Activated T-cell treated with anti-CD3 and anti-CD28 coated beads, Interleukin-2, amount 50 U/mL, for 72 hours (primary cell): Measurements from ENCODE around the gene ATP9A. TPM values are rescaled to one million over a fixed set of nuclear protein-coding genes. Genes with fewer than 3 reads are reported as not detected.

ENCODE experiments used
- ATAC-seq, 2 donors: fragments of 150-1000 bp; cut with Tn5 transposase; replicated peaks in 1 of 2; 2 replicates each; pipeline ENCODE4 v1.10.0; 2021; ENCODE audit warnings: moderate library complexity in 2 of 2, mild to moderate bottlenecking in 1 of 2
- DNase-seq, 2 donors: peaks; one replicate each; pipeline ENCODE4 v3.0.0; 2021 to 2022; ENCODE audit warnings: mixed read lengths in 1 of 2
- H3K27ac Mint-ChIP-seq: one replicate; pipeline ENCODE4 v1.8.0; 2022; ENCODE audit warnings: mild to moderate bottlenecking, moderate library complexity, mixed read lengths
- H3K27me3 Mint-ChIP-seq: one replicate; pipeline ENCODE4 v1.8.0; 2022; ENCODE audit warnings: low read depth, mixed read lengths
- H3K36me3 Mint-ChIP-seq, 2 donors: one replicate each; pipeline ENCODE4 v1.8.0; 2022; ENCODE audit warnings: mixed read lengths in 2 of 2, mild to moderate bottlenecking in 1 of 2; ENCODE audit not compliant: insufficient read depth in 2 of 2
- H3K4me1 Mint-ChIP-seq: one replicate; pipeline ENCODE4 v1.8.0; 2022; ENCODE audit warnings: low read depth, mixed read lengths
- H3K4me3 Mint-ChIP-seq, 2 donors: one replicate each; pipeline ENCODE4 v1.8.0; 2022; ENCODE audit warnings: mild to moderate bottlenecking in 2 of 2, mixed read lengths in 2 of 2, moderate library complexity in 2 of 2
- H3K9me3 Mint-ChIP-seq, 2 donors: one replicate each; pipeline ENCODE4 v1.8.0; 2022; ENCODE audit warnings: mixed read lengths in 2 of 2
- total RNA-seq, 2 donors: library from RNA; stranded (reverse); gene quantifications; one replicate each; pipeline ENCODE4 v1.2.3, GENCODE V29; 2022

ATP9A gene
- total RNA-seq, 2 donors from 2014 or later, result 1.3 to 3.8 TPM

DNA sequence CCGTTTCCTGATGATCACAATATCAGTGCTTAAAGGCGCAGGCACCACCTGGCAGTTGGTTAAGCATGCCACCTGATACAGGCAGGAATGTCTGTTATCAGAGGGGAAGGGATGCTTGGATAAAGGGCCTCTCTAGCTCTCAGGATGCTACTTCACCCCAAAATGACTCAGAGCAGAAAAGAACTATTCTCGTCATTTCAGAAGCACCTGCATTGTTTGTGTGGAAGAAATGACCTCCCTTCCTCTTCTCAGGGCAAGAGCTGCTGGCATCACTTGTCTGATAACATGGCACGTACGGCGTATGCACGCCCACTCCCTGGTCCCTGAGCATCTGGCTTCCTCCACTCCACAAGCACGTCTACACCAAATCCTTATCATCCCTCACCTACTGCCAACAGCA lies 47.3 kb downstream of the ATP9A start:
- Mint-ChIP-seq H3K36me3 (no peaks in the 10 kb centered on the region), H3K4me3 (peak overlapping the region in 1 of 2 donors; percentile 21), H3K4me1 (peaks cover 6% of the 10 kb centered on the region), H3K27ac (no peak overlapping the region), H3K27me3 (peaks cover 15% of the 10 kb centered on the region), H3K9me3 (no peaks in the 10 kb centered on the region)
- ATAC-seq, result peak; percentile 68 to 88
- peak; percentile 27 to 28 for DNase-seq

DNA sequence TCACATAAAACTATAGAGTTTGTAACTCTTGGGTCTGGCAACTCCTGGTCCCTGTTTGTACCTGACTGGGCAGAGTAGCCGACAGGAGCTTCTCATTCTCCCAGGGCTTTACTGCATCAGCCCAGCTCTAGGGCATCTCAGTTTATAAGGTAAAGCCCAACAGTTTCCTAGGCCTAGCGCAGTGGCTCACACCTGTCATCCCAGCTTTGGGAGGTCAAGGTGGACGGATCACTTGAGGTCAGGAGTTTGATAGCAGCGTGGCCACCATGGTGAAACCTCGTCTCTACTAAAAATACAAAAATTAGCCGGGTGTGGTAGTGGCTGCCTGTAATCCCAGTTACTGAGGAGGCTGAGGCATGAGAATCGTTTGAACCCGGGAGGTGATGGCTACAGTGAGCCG lies 47.8 kb downstream of the ATP9A start:
- no peak for DNase-seq
- H3K27ac Mint-ChIP-seq, result no peak overlapping the region
- no peak for ATAC-seq
- H3K4me3 Mint-ChIP-seq, result no peak overlapping the region
- no peaks in the 10 kb centered on the region for H3K9me3 Mint-ChIP-seq
- peaks cover 15% of the 10 kb centered on the region for H3K27me3 Mint-ChIP-seq
- no peaks in the 10 kb centered on the region for H3K36me3 Mint-ChIP-seq
- H3K4me1 Mint-ChIP-seq, result peaks cover 11% of the 10 kb centered on the region

DNA sequence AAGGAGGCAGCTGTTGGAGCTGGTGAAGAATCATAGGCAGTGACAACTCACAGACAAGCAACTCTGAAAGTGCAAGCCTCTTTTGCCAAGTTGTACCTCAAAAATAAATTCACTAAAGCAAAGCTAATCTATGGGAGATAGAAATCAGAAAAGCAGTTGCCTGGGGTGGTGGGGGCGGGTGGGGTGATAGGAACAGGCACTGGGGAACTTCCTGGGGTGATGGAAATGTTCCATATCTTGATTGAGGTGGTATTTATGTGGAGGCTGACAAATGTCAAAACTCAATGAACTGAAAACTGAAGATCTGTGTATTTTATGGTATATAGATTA lies 52.4 kb downstream of the ATP9A start:
- Mint-ChIP-seq H3K36me3 (no peaks in the 10 kb centered on the region), H3K27me3 (peaks cover 7% of the 10 kb centered on the region), H3K9me3 (no peaks in the 10 kb centered on the region), H3K27ac (no peak overlapping the region), H3K4me1 (peaks cover 17% of the 10 kb centered on the region), H3K4me3 (peak overlapping the region in 1 of 2 donors; percentile 35)
- ATAC-seq (peak in 1 of 2 donors; percentile 26), DNase-seq (no peak)

DNA sequence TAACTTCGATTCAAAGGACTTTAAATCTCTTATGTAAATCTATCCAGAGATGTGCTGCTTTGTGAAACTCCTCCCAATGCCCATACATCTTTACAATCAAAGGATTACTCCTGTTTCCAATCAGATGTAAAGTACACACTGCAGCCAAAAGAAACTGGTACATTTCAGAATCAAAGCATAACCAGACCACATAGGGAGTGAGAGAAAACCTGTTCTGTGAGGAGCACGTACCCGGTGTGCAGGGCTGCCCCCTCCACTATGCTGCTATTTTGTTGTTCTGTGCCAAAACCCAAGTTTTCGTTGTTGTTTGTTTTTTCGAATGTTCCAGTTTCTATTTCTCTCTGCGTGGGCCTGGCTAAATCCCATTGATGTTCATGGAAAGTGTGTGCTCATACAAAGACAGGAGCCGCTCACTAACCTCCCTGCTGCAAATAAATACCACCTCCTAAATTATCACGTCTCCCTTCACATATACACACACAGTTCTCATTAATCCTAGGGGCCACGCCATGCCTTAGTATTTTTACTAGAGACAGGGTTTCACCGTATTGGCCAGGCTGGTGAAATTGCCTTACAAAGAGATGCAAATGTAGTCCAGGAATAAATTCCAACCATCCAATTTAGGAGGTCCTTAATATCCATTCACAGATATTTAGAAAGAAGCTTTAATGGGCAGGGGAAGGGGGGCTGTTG lies 52.9 kb downstream of the ATP9A start:
- H3K27me3 Mint-ChIP-seq, result peaks cover 7% of the 10 kb centered on the region
- ATAC-seq (peak; percentile 19 to 31), DNase-seq (no peak)
- H3K27ac Mint-ChIP-seq, result no peak overlapping the region
- no peaks in the 10 kb centered on the region for H3K9me3 Mint-ChIP-seq
- H3K36me3 Mint-ChIP-seq, result no peaks in the 10 kb centered on the region
- peak overlapping the region in 1 of 2 donors; percentile 35 for H3K4me3 Mint-ChIP-seq
- H3K4me1 Mint-ChIP-seq, result peaks cover 17% of the 10 kb centered on the region

DNA sequence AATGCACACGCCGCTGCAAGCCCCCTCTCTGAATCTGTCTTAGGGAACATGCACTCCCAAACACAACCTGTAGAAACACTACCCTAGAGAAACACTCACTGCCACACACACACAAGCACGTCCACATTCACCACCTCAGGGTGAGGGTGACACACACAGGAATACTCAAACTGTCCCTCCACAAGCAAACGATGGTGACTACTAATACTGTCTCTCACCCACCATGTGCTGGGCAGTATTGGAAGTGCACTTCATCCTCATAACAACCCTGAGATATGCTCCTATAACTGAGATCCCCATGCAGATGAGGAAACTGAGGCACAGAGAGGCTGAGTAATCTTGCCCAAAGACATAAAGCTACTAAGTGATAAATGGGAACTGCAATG lies 55.0 kb downstream of the ATP9A start:
- DNase-seq (no peak), ATAC-seq (no peak)
- H3K4me3 Mint-ChIP-seq, result no peak overlapping the region
- peaks cover 7% of the 10 kb centered on the region for H3K27me3 Mint-ChIP-seq
- H3K4me1 Mint-ChIP-seq, result peaks cover 17% of the 10 kb centered on the region
- no peaks in the 10 kb centered on the region for H3K36me3 Mint-ChIP-seq
- no peak overlapping the region for H3K27ac Mint-ChIP-seq
- no peaks in the 10 kb centered on the region for H3K9me3 Mint-ChIP-seq

DNA sequence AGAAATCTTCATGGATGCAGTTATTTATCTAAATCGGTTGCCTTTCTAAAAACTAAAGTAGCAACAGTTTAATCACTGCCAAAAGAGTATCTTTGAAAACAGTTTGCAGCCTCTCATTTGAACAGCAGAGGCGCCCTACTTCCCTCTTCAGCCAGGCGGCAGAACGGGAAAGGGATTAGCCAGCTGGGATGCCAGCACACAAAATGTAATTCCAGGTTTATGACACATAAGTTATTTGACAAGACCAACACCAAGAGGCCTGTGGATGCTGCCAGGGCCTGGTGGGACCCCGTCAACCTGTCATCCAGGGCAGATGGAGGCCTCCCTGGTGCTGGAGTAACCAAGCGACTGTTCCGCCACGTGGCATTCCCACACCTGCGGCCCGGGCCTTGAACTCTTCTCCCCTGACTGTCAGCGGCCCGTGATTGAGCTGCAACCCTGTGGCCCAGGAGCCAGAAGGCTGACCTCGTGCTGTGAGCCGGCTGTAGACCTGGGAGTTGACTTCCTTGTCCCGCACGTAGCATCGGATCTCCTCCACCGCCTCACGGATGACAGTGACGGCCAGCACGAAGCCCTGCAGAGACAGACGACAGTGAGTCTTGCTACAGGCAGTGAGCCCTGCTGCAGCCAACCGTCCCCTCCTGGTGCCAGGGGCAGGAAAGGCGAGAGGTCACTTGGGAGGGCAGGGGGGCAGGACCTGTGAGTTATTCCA lies 55.5 kb downstream of the ATP9A start:
- Mint-ChIP-seq H3K27me3 (peaks cover 7% of the 10 kb centered on the region), H3K9me3 (no peaks in the 10 kb centered on the region), H3K4me3 (no peak overlapping the region), H3K27ac (no peak overlapping the region), H3K4me1 (peaks cover 17% of the 10 kb centered on the region), H3K36me3 (no peaks in the 10 kb centered on the region)
- ATAC-seq (no peak), DNase-seq (no peak)

DNA sequence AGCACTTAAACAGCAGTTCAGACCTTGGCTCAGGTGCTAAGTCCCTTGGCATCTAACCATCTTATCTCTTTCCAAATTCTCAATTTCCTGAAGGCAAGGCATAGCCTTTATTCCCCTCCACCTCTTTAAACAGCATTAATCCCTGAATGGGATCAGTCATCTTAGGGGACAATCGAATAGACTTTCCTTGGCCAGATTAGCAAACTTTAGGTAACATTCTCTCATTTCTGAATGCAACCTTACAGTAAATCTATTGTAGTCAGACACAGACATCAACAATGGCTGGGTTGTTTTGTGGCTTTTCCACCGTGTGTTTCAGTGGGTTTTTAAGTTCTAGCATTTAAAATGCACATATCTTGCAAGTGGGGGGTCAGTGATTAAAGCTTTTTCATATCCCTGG lies 56.8 kb downstream of the ATP9A start:
- Mint-ChIP-seq H3K4me3 (no peak overlapping the region), H3K9me3 (no peaks in the 10 kb centered on the region), H3K27ac (no peak overlapping the region), H3K36me3 (no peaks in the 10 kb centered on the region), H3K27me3 (peaks cover 14% of the 10 kb centered on the region), H3K4me1 (peaks cover 17% of the 10 kb centered on the region)
- DNase-seq, result no peak
- ATAC-seq, result no peak

DNA sequence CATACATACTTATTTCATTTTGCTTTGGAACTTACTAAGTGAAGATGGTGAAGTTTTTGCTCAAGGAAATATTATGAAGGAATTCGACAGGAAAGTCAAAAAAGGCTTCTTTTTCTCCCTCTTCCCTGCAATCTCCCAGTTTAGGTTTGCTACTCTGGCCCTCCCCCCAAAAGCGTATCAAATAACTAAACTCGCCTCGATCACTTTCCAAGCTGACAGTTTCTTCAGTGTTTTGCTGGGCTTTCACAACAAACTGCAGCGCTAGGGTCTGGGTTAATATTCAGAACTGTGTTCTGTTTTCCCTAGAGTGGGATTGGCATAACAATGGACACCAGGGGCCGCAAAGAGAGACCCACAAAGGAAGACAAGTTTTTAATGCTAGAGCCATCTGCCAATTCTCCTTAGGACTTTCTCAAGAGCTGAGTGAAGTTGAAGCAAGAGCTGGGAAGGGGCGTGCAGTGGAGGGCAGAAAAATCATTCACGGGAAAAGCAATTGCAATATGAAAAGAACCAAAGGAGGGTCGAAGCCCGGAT lies 57.8 kb downstream of the ATP9A start:
- ATAC-seq (no peak), DNase-seq (no peak)
- Mint-ChIP-seq H3K27ac (no peak overlapping the region), H3K4me1 (peaks cover 7% of the 10 kb centered on the region), H3K36me3 (no peaks in the 10 kb centered on the region), H3K27me3 (peaks cover 14% of the 10 kb centered on the region), H3K4me3 (no peak overlapping the region), H3K9me3 (no peaks in the 10 kb centered on the region)

DNA sequence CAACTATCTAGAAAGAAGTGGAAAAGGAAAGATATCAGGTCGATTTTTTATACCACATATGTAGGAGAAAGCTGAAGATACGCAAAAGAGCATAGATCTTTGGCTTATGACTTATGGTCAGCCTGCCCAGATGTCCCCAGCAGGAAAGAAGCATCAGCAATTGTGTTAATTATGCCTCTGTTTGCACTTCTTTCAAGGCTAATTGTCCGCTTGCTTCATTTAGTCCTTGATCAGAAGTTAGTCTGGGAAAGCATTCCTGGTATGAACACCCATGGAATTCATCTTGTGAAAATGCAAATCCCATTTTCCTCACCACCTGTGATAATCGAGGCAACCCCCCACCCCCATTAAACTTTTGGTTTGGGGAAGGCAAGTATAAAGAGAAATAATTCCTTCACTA lies 62.8 kb downstream of the ATP9A start:
- DNase-seq (no peak), ATAC-seq (no peak)
- Mint-ChIP-seq H3K27me3 (peaks cover 20% of the 10 kb centered on the region), H3K4me3 (no peak overlapping the region), H3K9me3 (no peaks in the 10 kb centered on the region), H3K36me3 (no peaks in the 10 kb centered on the region), H3K27ac (no peak overlapping the region), H3K4me1 (no peaks in the 10 kb centered on the region)

DNA sequence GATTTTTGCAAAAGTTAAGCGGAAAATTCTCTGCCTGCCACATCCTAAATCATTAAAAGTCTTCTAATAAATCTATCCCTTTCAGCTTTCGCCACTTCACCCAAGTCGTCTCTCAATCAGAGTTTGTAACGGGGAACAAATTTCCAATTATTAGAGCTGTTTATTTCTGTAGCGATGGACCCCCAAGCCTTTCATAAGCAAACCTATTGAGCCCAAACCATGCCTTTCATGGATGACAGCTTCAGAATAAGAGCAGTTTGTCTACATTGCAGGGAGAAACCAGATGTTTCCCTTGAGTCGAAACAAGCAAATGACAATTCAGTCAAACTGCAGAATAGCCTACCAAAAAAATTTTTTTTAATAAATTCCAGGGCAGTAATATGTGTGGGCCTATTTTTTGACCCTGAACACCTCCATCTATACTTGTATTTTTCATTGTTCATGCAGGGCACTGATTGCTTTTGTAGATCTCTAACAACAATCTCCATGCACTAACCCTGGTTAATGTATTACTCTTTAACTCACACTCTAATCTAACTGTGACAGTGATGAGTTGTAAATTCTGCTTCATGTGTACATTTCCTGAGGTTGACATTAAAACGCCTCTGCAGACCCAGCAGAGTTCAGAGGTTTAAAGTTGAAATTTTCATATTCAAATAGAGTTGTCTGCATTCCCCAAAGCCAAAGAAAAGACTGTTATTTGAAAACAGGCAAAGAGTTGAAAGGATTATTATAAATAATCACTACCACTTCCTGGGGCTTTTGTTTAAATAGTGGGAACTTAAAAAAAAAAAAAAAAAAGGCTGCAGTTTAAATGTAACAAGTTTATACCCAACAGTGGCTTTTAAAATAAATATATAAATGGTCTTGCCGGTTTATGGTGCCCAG lies 64.5 kb downstream of the ATP9A start:
- DNase-seq (no peak), ATAC-seq (no peak)
- Mint-ChIP-seq H3K4me3 (no peak overlapping the region), H3K27me3 (peaks cover 22% of the 10 kb centered on the region), H3K36me3 (no peaks in the 10 kb centered on the region), H3K4me1 (no peaks in the 10 kb centered on the region), H3K9me3 (no peaks in the 10 kb centered on the region), H3K27ac (no peak overlapping the region)

DNA sequence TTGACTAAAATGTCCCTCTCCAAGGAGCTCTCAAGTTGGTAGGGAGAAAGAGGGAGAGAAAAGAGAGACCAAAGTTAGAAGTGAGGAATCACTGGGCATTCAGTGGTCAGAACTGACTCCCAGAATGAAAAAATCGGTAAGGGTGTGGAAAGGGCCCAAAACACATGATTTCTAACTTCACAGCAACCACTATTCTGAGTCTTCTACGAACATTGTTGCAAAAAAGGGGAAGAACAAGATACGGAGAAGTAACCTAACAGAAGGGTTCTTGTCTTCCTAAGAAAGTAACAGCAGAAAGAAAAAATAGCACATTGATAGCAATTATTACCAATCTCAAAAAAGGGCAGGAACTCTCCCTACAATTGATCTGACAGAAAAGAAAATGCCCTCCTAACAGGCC lies 65.6 kb downstream of the ATP9A start:
- Mint-ChIP-seq H3K36me3 (no peaks in the 10 kb centered on the region), H3K9me3 (no peaks in the 10 kb centered on the region), H3K27me3 (peaks cover 32% of the 10 kb centered on the region), H3K27ac (no peak overlapping the region), H3K4me1 (no peaks in the 10 kb centered on the region), H3K4me3 (no peak overlapping the region)
- DNase-seq, result no peak
- no peak for ATAC-seq

DNA sequence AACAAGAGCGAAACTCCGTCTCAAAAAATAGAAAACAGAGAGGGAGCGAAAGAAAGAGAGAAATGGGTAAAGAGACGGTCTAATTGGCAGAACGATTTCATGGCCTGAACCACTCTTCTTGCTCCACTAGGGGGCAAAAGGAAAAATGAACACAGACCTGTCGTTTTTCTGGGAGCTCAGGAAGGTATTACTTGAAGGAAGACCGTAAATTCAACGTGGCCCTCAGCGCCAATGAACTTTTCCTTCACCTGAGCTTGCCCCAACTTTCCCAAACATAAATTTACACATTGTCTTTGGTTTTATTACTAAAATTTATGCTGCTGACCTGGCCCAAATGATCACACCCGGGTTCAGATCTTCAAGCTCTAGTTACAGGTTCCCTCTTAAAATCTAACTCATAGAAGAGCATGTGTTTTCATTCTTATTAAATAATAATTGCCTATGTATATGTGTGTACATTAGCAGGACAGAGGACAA lies 67.3 kb downstream of the ATP9A start:
- peaks cover 39% of the 10 kb centered on the region for H3K27me3 Mint-ChIP-seq
- no peak overlapping the region for H3K4me3 Mint-ChIP-seq
- peaks cover 10% of the 10 kb centered on the region for H3K4me1 Mint-ChIP-seq
- no peak overlapping the region for H3K27ac Mint-ChIP-seq
- no peak for DNase-seq
- ATAC-seq, result no peak
- no peaks in the 10 kb centered on the region for H3K36me3 Mint-ChIP-seq
- H3K9me3 Mint-ChIP-seq, result no peaks in the 10 kb centered on the region

DNA sequence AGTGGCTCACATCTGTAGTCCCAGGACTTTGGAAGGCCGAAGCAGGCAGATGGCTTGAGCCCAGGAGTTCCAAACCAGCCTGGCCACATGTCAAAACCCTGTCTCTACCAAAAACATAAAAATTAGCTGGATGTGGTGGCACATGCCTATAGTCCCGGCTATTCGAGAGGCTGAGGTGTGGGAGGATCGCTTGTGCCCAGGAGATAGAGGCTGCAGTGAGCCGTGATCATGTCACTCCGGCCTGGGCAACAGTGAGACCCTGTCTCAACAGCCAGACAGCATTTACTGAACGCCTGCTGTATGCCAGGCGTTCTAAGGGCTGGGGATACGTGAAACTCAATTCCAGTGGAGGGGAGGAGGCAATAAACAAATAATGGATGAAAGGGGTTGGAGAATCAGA lies 69.9 kb downstream of the ATP9A start:
- H3K27me3 Mint-ChIP-seq, result peaks cover 42% of the 10 kb centered on the region
- no peak for ATAC-seq
- no peaks in the 10 kb centered on the region for H3K9me3 Mint-ChIP-seq
- no peaks in the 10 kb centered on the region for H3K36me3 Mint-ChIP-seq
- no peak overlapping the region for H3K27ac Mint-ChIP-seq
- no peak overlapping the region for H3K4me3 Mint-ChIP-seq
- H3K4me1 Mint-ChIP-seq, result peaks cover 15% of the 10 kb centered on the region
- DNase-seq, result no peak
